ENCODE measurements around the gene LIPH.
"Not testable (repeated sequence)": the region's sequence is repeated elsewhere in the genome, so short reads cannot be mapped to it uniquely, and the experiment has no call there.

LIPH gene

DNA sequence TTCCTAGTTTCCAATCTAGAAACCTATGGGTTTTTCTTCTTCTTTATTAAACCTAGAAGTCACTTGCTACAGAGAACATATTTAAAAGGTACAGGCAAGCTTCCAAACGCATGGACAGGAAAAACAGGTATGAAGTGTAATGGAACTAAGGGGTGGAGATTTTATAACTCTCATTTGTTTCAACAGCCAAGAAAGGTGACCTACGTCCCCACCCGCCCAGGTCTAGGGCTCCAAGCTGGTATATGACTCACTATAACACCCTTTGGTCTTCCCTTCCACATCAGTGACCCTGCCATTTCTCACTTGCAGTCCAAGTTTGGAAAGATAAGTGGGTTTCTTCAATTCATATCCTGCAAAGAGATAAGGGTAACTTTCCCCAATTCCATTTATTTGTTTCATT, 6.0 kb upstream of the LIPH start:
- Histone ChIP-seq H2BK5ac (ENCODE audit: low read depth, low read length, poor library complexity) (no peak overlapping the region), H3K4me1 (ENCODE audit: control insufficient read depth in 1 of 2, insufficient read depth in 2 of 2, low read length in 2 of 2) (peaks cover 0 to 2% of the 10 kb centered on the region in 2 experiments), H3K9ac (ENCODE audit: low read length) (no peak overlapping the region), H3K4ac (ENCODE audit: low read depth, low read length) (no peak overlapping the region), H2AFZ (ENCODE audit: insufficient read depth, low read length, poor library complexity) (no peak overlapping the region), H3K27ac (ENCODE audit: low read depth, low read length) (no peak overlapping the region), H3K27me3 (ENCODE audit: insufficient read depth, low read length) (no peaks in the 10 kb centered on the region), H3K14ac (ENCODE audit: low read length) (no peak overlapping the region), H2AK5ac (ENCODE audit: low read length) (no peak overlapping the region), H2BK120ac (ENCODE audit: insufficient read depth, low read length, poor library complexity) (no peak overlapping the region), H4K12ac (ENCODE audit: low read depth, low read length) (no peak overlapping the region), H3K4me3 (ENCODE audit: low read depth, low read length) (no peak overlapping the region), H3K79me2 (ENCODE audit: control insufficient read depth, insufficient read depth, low read length, poor library complexity) (no peaks in the 10 kb centered on the region), H3K18ac (ENCODE audit: low read length) (no peak overlapping the region), H3K9me3 (ENCODE audit: insufficient read depth, low read depth, low read length) (no peaks in the 10 kb centered on the region), H3K79me1 (ENCODE audit: low read length) (no peaks in the 10 kb centered on the region), H3K4me2 (ENCODE audit: low read length) (no peak overlapping the region), H2BK12ac (ENCODE audit: low read length) (no peak overlapping the region), H4K91ac (ENCODE audit: low read depth, low read length) (no peak overlapping the region), H3K23ac (ENCODE audit: low read length) (no peak overlapping the region), H4K8ac (ENCODE audit: low read depth, low read length) (no peak overlapping the region), H3K36me3 (ENCODE audit: control insufficient read depth in 1 of 2, insufficient read depth in 2 of 2, low read length in 2 of 2) (no peaks in the 10 kb centered on the region)
- no CpG with 5 or more reads among the region's 3 CpGs for WGBS (ENCODE audit: extremely low coverage, insufficient coverage, insufficient read length)
- DNase-seq, result peak; percentile 42 to 64

DNA sequence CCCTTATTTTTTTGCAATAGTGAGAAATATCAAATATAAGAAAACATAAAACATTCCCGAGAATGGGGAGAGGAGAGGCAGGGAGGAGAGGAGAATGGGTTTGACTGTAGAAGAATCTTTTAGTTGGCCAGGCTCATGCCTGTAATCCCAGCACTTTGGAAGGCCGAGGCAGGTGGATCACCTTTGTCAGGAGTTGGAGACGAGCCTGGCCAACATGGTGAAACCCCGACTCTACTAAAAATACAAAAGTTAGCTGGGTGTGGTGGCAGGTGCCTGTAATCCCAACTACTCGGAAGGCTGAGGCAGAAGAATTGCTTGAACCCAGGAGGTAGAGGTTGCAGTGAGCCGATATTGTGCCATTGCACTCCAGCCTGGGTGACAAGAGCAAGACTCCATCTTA, 4.3 kb upstream of the LIPH start:
- not testable (repeated sequence) for H3K4me1 ChIP-seq (ENCODE audit: control insufficient read depth in 1 of 2, insufficient read depth in 2 of 2, low read length in 2 of 2); H4K12ac ChIP-seq (ENCODE audit: low read depth, low read length); H3K27ac ChIP-seq (ENCODE audit: low read depth, low read length); H2AK5ac ChIP-seq (ENCODE audit: low read length); H3K23ac ChIP-seq (ENCODE audit: low read length); H3K4me2 ChIP-seq (ENCODE audit: low read length); H3K4me3 ChIP-seq (ENCODE audit: low read depth, low read length); H2BK120ac ChIP-seq (ENCODE audit: insufficient read depth, low read length, poor library complexity); H3K27me3 ChIP-seq (ENCODE audit: insufficient read depth, low read length); H3K79me2 ChIP-seq (ENCODE audit: control insufficient read depth, insufficient read depth, low read length, poor library complexity); H4K8ac ChIP-seq (ENCODE audit: low read depth, low read length); H3K9ac ChIP-seq (ENCODE audit: low read length); H3K36me3 ChIP-seq (ENCODE audit: control insufficient read depth in 1 of 2, insufficient read depth in 2 of 2, low read length in 2 of 2); DNase-seq; H2BK5ac ChIP-seq (ENCODE audit: low read depth, low read length, poor library complexity); H3K9me3 ChIP-seq (ENCODE audit: insufficient read depth, low read depth, low read length); H3K79me1 ChIP-seq (ENCODE audit: low read length); H2BK12ac ChIP-seq (ENCODE audit: low read length); H4K91ac ChIP-seq (ENCODE audit: low read depth, low read length); H3K14ac ChIP-seq (ENCODE audit: low read length); H3K4ac ChIP-seq (ENCODE audit: low read depth, low read length); H3K18ac ChIP-seq (ENCODE audit: low read length); H2AFZ ChIP-seq (ENCODE audit: insufficient read depth, low read length, poor library complexity)
- no CpG with 5 or more reads among the region's 6 CpGs for WGBS (ENCODE audit: extremely low coverage, insufficient coverage, insufficient read length)

DNA sequence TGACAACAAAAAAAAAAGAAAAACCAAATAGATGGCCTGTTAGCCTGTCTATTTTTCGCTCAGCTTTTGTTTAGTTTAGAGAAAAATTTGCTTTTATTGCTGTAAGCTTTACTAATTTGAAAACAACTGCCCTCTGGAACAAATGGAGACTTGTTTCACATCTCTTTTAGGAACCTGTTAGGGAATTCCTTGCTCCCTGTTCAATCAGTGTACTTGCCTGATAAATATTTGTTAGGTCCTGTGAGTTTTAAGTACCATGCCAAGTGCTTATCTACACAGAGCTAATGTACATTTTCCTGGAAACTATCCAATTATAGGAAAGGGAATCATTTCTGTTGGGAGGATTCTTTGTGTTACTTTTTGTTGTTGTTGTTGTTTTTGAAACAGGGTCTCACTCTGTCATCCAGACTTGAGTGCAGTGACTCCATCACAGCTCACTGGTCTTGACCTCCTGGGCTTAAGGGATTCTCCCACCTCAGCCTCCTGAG, 3.5 kb upstream of the LIPH start:
- H3K36me3 ChIP-seq (ENCODE audit: control insufficient read depth in 1 of 2, insufficient read depth in 2 of 2, low read length in 2 of 2), result no peaks in the 10 kb centered on the region
- no peak overlapping the region for H3K18ac ChIP-seq (ENCODE audit: low read length)
- no peak overlapping the region for H2BK120ac ChIP-seq (ENCODE audit: insufficient read depth, low read length, poor library complexity)
- no peak overlapping the region for H2AK5ac ChIP-seq (ENCODE audit: low read length)
- H3K9ac ChIP-seq (ENCODE audit: low read length), result no peak overlapping the region
- H3K27me3 ChIP-seq (ENCODE audit: insufficient read depth, low read length), result no peaks in the 10 kb centered on the region
- H3K4me3 ChIP-seq (ENCODE audit: low read depth, low read length), result no peak overlapping the region
- no peak overlapping the region for H2AFZ ChIP-seq (ENCODE audit: insufficient read depth, low read length, poor library complexity)
- H2BK5ac ChIP-seq (ENCODE audit: low read depth, low read length, poor library complexity), result no peak overlapping the region
- no peak overlapping the region for H4K12ac ChIP-seq (ENCODE audit: low read depth, low read length)
- H3K9me3 ChIP-seq (ENCODE audit: insufficient read depth, low read depth, low read length), result no peaks in the 10 kb centered on the region
- H4K8ac ChIP-seq (ENCODE audit: low read depth, low read length), result no peak overlapping the region
- no peaks in the 10 kb centered on the region for H3K79me2 ChIP-seq (ENCODE audit: control insufficient read depth, insufficient read depth, low read length, poor library complexity)
- no peak overlapping the region for H3K23ac ChIP-seq (ENCODE audit: low read length)
- H3K4ac ChIP-seq (ENCODE audit: low read depth, low read length), result no peak overlapping the region
- H3K27ac ChIP-seq (ENCODE audit: low read depth, low read length), result no peak overlapping the region
- peaks cover 0 to 2% of the 10 kb centered on the region in 2 experiments for H3K4me1 ChIP-seq (ENCODE audit: control insufficient read depth in 1 of 2, insufficient read depth in 2 of 2, low read length in 2 of 2)
- H2BK12ac ChIP-seq (ENCODE audit: low read length), result no peak overlapping the region
- H3K79me1 ChIP-seq (ENCODE audit: low read length), result no peaks in the 10 kb centered on the region
- WGBS (ENCODE audit: extremely low coverage, insufficient coverage, insufficient read length), result no CpG with 5 or more reads among the region's 1 CpG
- H3K14ac ChIP-seq (ENCODE audit: low read length), result no peak overlapping the region
- no peak overlapping the region for H4K91ac ChIP-seq (ENCODE audit: low read depth, low read length)
- no peak overlapping the region for H3K4me2 ChIP-seq (ENCODE audit: low read length)
- no peak for DNase-seq

- H3K4me3 ChIP-seq (ENCODE audit: low read depth, low read length), result no peak overlapping the region
- no peaks in the 10 kb centered on the region for H3K36me3 ChIP-seq (ENCODE audit: control insufficient read depth in 1 of 2, insufficient read depth in 2 of 2, low read length in 2 of 2)
- H4K12ac ChIP-seq (ENCODE audit: low read depth, low read length), result no peak overlapping the region
- H3K4ac ChIP-seq (ENCODE audit: low read depth, low read length), result no peak overlapping the region
- no peak overlapping the region for H3K27ac ChIP-seq (ENCODE audit: low read depth, low read length)
- H2AFZ ChIP-seq (ENCODE audit: insufficient read depth, low read length, poor library complexity), result no peak overlapping the region
- no peak overlapping the region for H4K8ac ChIP-seq (ENCODE audit: low read depth, low read length)
- no peaks in the 10 kb centered on the region for H3K79me1 ChIP-seq (ENCODE audit: low read length)
- H3K4me1 ChIP-seq (ENCODE audit: control insufficient read depth in 1 of 2, insufficient read depth in 2 of 2, low read length in 2 of 2), result peaks cover 0 to 2% of the 10 kb centered on the region in 2 experiments
- no peak overlapping the region for H2BK120ac ChIP-seq (ENCODE audit: insufficient read depth, low read length, poor library complexity)
- no peak overlapping the region for H3K4me2 ChIP-seq (ENCODE audit: low read length)
- no peak overlapping the region for H2AK5ac ChIP-seq (ENCODE audit: low read length)
- H3K14ac ChIP-seq (ENCODE audit: low read length), result no peak overlapping the region
- no CpG with 5 or more reads among the region's 4 CpGs for WGBS (ENCODE audit: extremely low coverage, insufficient coverage, insufficient read length)
- no peaks in the 10 kb centered on the region for H3K27me3 ChIP-seq (ENCODE audit: insufficient read depth, low read length)
- H3K9ac ChIP-seq (ENCODE audit: low read length), result no peak overlapping the region
- no peak overlapping the region for H2BK12ac ChIP-seq (ENCODE audit: low read length)
- no peak overlapping the region for H4K91ac ChIP-seq (ENCODE audit: low read depth, low read length)
- H3K23ac ChIP-seq (ENCODE audit: low read length), result no peak overlapping the region
- H3K9me3 ChIP-seq (ENCODE audit: insufficient read depth, low read depth, low read length), result no peaks in the 10 kb centered on the region
- H2BK5ac ChIP-seq (ENCODE audit: low read depth, low read length, poor library complexity), result no peak overlapping the region
- no peak for DNase-seq
- H3K79me2 ChIP-seq (ENCODE audit: control insufficient read depth, insufficient read depth, low read length, poor library complexity), result no peaks in the 10 kb centered on the region
- no peak overlapping the region for H3K18ac ChIP-seq (ENCODE audit: low read length)
These were observed 2.7 kb upstream of the LIPH start for GRCh38 chr3:185555101-185555501.

Data from trophoblast cell (in vitro differentiated cells and primary cell).